ENCODE measurements around the gene LRMDA.

Gene LRMDA

DNA sequence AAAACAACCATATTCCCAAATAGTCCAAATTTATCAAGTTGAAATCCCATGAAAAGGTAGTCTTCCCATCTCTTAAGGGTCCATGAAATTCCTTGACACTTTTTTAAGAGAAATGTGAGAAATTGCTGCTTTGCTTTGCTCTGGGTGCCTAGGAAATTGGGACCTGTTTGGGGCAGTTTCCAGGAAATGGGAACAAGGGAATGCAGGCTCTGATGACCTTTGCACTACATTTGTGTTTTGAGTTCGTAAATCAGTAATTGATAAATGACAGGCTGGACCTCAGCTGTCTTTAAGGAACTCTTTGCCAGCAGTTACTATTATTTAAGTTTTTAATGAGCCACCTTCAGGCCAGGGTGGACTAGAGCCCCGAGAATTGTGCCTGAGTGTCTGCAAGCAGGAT is 203.5 kb downstream of the LRMDA start:
- no peak for DNase-seq (ENCODE audit: low read depth)
- TF ChIP-seq, protein P1, sequence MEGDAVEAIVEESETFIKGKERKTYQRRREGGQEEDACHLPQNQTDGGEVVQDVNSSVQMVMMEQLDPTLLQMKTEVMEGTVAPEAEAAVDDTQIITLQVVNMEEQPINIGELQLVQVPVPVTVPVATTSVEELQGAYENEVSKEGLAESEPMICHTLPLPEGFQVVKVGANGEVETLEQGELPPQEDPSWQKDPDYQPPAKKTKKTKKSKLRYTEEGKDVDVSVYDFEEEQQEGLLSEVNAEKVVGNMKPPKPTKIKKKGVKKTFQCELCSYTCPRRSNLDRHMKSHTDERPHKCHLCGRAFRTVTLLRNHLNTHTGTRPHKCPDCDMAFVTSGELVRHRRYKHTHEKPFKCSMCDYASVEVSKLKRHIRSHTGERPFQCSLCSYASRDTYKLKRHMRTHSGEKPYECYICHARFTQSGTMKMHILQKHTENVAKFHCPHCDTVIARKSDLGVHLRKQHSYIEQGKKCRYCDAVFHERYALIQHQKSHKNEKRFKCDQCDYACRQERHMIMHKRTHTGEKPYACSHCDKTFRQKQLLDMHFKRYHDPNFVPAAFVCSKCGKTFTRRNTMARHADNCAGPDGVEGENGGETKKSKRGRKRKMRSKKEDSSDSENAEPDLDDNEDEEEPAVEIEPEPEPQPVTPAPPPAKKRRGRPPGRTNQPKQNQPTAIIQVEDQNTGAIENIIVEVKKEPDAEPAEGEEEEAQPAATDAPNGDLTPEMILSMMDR (IDR thresholded peaks at IDR 0.05; ENCODE audit: insufficient read depth, low read depth, low read length, missing control alignments), result no peak
- no peak overlapping the region for H3K4me3 ChIP-seq (ENCODE audit: low read depth, low read length)

GRCh38 chr10:75638752-75639151 is 207.3 kb downstream of the LRMDA start:
- no peak for DNase-seq (ENCODE audit: low read depth)
- no peak overlapping the region for H3K4me3 ChIP-seq (ENCODE audit: low read depth, low read length)
- TF ChIP-seq, protein P1 (IDR thresholded peaks at IDR 0.05; ENCODE audit: insufficient read depth, low read depth, low read length, missing control alignments), result no peak

- DNase-seq (ENCODE audit: low read depth), result no peak
- TF ChIP-seq, protein P1 (IDR thresholded peaks at IDR 0.05; ENCODE audit: insufficient read depth, low read depth, low read length, missing control alignments), result no peak
- H3K4me3 ChIP-seq (ENCODE audit: low read depth, low read length), result no peak overlapping the region
Measured at GRCh38 chr10:75639736-75640135, 208.3 kb downstream of the LRMDA start.

DNA sequence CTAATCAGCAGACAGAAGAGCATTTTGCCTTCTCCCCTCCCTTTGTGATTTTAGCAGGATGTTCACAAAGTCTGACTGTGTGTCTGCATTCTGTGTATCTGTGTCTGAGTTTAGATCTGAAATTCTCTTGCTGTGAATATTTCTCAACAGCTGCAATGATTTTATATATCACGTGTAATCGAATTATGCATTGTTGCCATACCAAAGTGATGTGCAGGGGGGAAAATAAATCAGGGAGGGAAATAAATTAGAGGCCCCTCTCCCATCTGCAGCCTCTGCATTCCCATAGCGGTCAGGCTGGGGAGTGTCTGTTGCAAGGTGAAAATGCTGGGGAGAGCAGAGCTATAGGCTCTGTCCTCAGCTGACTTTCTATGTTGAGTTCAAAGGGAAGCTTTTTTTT is 209.0 kb downstream of the LRMDA start:
- TF ChIP-seq, protein P1 (IDR thresholded peaks at IDR 0.05; ENCODE audit: insufficient read depth, low read depth, low read length, missing control alignments), result no peak
- no peak overlapping the region for H3K4me3 ChIP-seq (ENCODE audit: low read depth, low read length)
- DNase-seq (ENCODE audit: low read depth), result no peak

DNA sequence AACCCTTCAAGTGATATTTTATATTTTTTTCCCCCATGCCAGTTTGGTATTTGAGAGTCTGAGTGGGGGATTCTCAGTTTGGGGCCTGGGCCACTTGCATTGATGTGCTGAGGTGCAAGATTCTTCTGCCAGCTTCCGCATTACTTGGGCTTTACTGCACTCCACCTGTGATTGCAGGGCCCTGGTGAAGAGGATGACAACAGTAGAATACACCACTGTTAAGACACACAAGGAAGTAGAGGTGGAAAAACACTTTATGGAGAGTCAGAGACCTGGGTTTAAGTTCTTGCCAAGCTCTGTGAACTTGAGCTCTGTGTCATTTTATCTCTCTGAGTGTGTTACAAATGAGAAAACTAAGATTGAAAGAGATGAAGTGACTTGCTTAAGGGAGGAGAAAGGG is 209.4 kb downstream of the LRMDA start:
- DNase-seq (ENCODE audit: low read depth), result no peak
- TF ChIP-seq, protein P1 (IDR thresholded peaks at IDR 0.05; ENCODE audit: insufficient read depth, low read depth, low read length, missing control alignments), result no peak
- H3K4me3 ChIP-seq (ENCODE audit: low read depth, low read length), result no peak overlapping the region

GRCh38 chr10:75643405-75643804 is 212.0 kb downstream of the LRMDA start:
- DNase-seq (ENCODE audit: low read depth), result no peak
- TF ChIP-seq, protein P1 (IDR thresholded peaks at IDR 0.05; ENCODE audit: insufficient read depth, low read depth, low read length, missing control alignments), result no peak
- H3K4me3 ChIP-seq (ENCODE audit: low read depth, low read length), result no peak overlapping the region

DNA sequence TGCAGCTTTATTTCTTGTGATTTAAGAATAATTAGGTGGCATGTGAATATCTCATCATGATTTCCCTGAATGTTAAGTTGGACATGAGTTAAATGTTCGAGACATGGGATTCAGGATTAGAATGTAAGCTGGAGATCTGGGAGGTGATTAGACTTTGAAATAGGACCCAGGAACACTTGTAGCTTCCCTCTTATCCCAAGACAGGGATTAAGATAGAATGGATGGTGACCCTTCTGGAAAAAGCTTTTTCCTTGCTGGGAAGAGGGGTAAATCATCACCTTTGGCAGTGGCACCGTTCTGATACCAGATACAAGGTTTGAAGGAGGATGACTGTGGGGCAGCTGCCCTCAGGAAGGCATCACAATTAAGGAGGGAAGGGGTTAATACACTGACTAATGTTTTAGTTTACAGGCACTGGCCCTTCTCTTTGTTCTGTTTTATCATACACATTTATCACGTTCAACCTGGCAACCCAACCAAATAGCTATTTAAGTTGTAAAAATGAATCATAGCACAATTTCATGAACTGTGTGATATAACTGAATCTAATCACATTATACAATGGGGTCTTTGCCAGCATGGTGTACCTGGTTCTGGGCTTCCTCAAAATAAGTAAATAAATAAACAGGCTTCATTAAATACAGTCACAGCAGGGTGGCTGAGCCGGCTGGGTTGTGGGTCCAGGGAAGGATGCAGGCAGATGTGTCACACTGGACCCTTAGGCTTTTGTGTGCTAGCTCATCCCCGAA is 212.7 kb downstream of the LRMDA start:
- no peak overlapping the region for H3K4me3 ChIP-seq (ENCODE audit: low read depth, low read length)
- TF ChIP-seq, protein P1 (IDR thresholded peaks at IDR 0.05; ENCODE audit: insufficient read depth, low read depth, low read length, missing control alignments), result no peak
- no peak for DNase-seq (ENCODE audit: low read depth)
